Measurements from ENCODE around the gene GRIN1. TPM values are rescaled to one million over a fixed set of nuclear protein-coding genes. Genes with fewer than 3 reads are reported as not detected.

GRIN1 gene
- total RNA-seq, 1 donor from 2014 or later: 0.53 TPM

- FAIRE-seq: no peak
- TF ChIP-seq, protein P1, sequence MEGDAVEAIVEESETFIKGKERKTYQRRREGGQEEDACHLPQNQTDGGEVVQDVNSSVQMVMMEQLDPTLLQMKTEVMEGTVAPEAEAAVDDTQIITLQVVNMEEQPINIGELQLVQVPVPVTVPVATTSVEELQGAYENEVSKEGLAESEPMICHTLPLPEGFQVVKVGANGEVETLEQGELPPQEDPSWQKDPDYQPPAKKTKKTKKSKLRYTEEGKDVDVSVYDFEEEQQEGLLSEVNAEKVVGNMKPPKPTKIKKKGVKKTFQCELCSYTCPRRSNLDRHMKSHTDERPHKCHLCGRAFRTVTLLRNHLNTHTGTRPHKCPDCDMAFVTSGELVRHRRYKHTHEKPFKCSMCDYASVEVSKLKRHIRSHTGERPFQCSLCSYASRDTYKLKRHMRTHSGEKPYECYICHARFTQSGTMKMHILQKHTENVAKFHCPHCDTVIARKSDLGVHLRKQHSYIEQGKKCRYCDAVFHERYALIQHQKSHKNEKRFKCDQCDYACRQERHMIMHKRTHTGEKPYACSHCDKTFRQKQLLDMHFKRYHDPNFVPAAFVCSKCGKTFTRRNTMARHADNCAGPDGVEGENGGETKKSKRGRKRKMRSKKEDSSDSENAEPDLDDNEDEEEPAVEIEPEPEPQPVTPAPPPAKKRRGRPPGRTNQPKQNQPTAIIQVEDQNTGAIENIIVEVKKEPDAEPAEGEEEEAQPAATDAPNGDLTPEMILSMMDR (IDR thresholded peaks at IDR 0.05; ENCODE audit: insufficient read depth, low read length, severe bottlenecking): no peak
These were observed 64.0 kb downstream of the GRIN1 start for GRCh38 chr9:137202966-137203365.

DNA sequence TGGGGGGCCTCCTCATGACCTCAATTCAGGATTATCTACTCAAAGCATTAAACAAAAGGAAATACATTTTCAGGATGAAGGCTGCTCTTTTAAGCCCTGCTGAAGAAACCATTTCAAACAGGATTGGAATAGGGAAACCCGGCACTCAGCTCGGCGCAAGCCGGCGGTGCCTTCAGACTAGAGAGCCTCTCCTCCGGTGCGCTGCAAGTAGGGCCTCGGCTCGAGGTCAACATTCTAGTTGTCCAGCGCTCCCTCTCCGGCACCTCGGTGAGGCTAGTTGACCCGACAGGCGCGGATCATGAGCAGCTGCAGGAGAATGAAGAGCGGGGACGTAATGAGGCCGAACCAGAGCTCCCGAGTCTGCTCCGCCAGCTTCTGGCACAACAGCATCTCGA lies 65.8 kb downstream of the GRIN1 start:
- FAIRE-seq (no peak), DNase-seq (ENCODE audit: low read depth) (no peak)
- peak overlapping the region; percentile 83 for H3K4me3 ChIP-seq (ENCODE audit: low read depth, low read length)
- H3K36me3 ChIP-seq (ENCODE audit: control insufficient read depth, insufficient read depth, low read length): peaks cover 3% of the 10 kb centered on the region
- TF ChIP-seq, protein P1 (IDR thresholded peaks at IDR 0.05; ENCODE audit: insufficient read depth, low read length, severe bottlenecking): no peak
- H3K27me3 ChIP-seq (ENCODE audit: control insufficient read depth, insufficient read depth, low read length): no peaks in the 10 kb centered on the region

More at GRCh38 chr9:137202966-137203365, 64.0 kb downstream of the GRIN1 start:
- H3K36me3 ChIP-seq (ENCODE audit: control insufficient read depth, insufficient read depth, low read length): peaks cover 2% of the 10 kb centered on the region
- no peak for DNase-seq (ENCODE audit: low read depth)
- H3K27me3 ChIP-seq (ENCODE audit: control insufficient read depth, insufficient read depth, low read length): no peaks in the 10 kb centered on the region
- H3K4me3 ChIP-seq (ENCODE audit: low read depth, low read length): no peak overlapping the region

GRCh38 chr9:137205126-137206069 lies 66.4 kb downstream of the GRIN1 start, which contains the start of the genes NDOR1 and TMEM203:
Gene NDOR1 (plus strand): TSS chr9:137205700. CDS start chr9:137205778, 78 bp downstream.
Gene TMEM203 (minus strand): TSS chr9:137205648. CDS start chr9:137205414, 234 bp downstream.
- FAIRE-seq (no peak), DNase-seq (ENCODE audit: low read depth) (peak; percentile 53)
- TF ChIP-seq, protein P1 (IDR thresholded peaks at IDR 0.05; ENCODE audit: insufficient read depth, low read length, severe bottlenecking): no peak
- Histone ChIP-seq H3K36me3 (ENCODE audit: control insufficient read depth, insufficient read depth, low read length) (peaks cover 3% of the 10 kb centered on the region), H3K4me3 (ENCODE audit: low read depth, low read length) (peak within 1 kb of the TSS; percentile 83), H3K27me3 (ENCODE audit: control insufficient read depth, insufficient read depth, low read length) (no peaks in the 10 kb centered on the region)

DNA sequence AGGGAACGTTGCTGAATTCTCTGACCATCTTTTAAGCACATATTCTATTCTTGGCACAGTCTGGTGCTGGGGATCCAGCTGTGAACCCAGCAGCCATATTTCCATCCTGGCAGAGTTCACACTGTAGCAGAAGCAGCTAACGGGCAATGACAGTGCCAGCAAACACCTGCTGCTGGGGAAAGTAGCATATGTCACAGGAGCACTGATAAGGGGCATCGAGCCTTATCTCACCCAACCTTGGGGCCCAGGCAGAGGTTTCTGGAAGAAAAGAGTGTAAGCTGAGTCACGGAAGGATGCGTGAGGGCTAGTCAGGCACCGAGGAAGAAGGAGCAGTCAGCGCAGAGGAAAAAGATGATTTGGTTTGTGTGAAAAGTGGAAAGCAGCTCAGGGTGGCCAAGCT lies 67.6 kb downstream of the GRIN1 start:
- FAIRE-seq: no peak
- no peak overlapping the region for H3K4me3 ChIP-seq (ENCODE audit: low read depth, low read length)

GRCh38 chr9:137211532-137211931 lies 72.6 kb downstream of the GRIN1 start:
- FAIRE-seq: no peak
- TF ChIP-seq, protein P1 (IDR thresholded peaks at IDR 0.05; ENCODE audit: insufficient read depth, low read length, severe bottlenecking): no peak
- Histone ChIP-seq H3K4me3 (ENCODE audit: low read depth, low read length) (no peak overlapping the region), H3K27me3 (ENCODE audit: control insufficient read depth, insufficient read depth, low read length) (no peaks in the 10 kb centered on the region), H3K36me3 (ENCODE audit: control insufficient read depth, insufficient read depth, low read length) (peaks cover 9% of the 10 kb centered on the region)
- DNase-seq (ENCODE audit: low read depth): no peak

More for the DNA sequence above, 67.6 kb downstream of the GRIN1 start:
- TF ChIP-seq, protein P1 (IDR thresholded peaks at IDR 0.05; ENCODE audit: insufficient read depth, low read length, severe bottlenecking): no peak
- no peak for DNase-seq (ENCODE audit: low read depth)
- H3K27me3 ChIP-seq (ENCODE audit: control insufficient read depth, insufficient read depth, low read length): no peaks in the 10 kb centered on the region
- H3K36me3 ChIP-seq (ENCODE audit: control insufficient read depth, insufficient read depth, low read length): peaks cover 3% of the 10 kb centered on the region
